Liver (tissue), 9 donors: ENCODE results near the gene RPS6KC1. TPM values are rescaled to one million over a fixed set of nuclear protein-coding genes. Genes with fewer than 3 reads are reported as not detected.

Source experiments
- DNase-seq: peaks from one replicate; pipeline ENCODE4 v3.0.0-alpha.2; 2017; ENCODE audit warnings: low spot score
- H3K27ac ChIP-seq, 2 donors: one replicate each; pipeline ENCODE4 v1.7.0; 2013; ENCODE audit warnings: inconsistent platforms in 2 of 2, low read length in 2 of 2, control low read depth in 1 of 2, low read depth in 1 of 2, mild to moderate bottlenecking in 1 of 2
- H3K27me3 ChIP-seq, 4 donors: one replicate each; pipeline versions ENCODE4 v1.6.1 to v1.7.0; 2013; ENCODE audit warnings: low read length in 3 of 4, inconsistent platforms in 1 of 4, mild to moderate bottlenecking in 1 of 4, moderate library complexity in 1 of 4; ENCODE audit not compliant: control insufficient read depth in 4 of 4, insufficient read depth in 4 of 4
- H3K36me3 ChIP-seq, 4 donors: one replicate each; pipeline versions ENCODE4 v1.6.1 to v1.7.0; 2013; ENCODE audit warnings: low read length in 3 of 4, mild to moderate bottlenecking in 3 of 4, low read depth in 1 of 4, moderate library complexity in 1 of 4; ENCODE audit not compliant: control insufficient read depth in 4 of 4, insufficient read depth in 3 of 4
- H3K4me1 ChIP-seq, 4 donors: one replicate each; pipeline versions ENCODE4 v1.6.1 to v1.7.0; 2013; ENCODE audit warnings: low read length in 3 of 4, mild to moderate bottlenecking in 3 of 4, moderate library complexity in 1 of 4; ENCODE audit not compliant: control insufficient read depth in 4 of 4, insufficient read depth in 4 of 4
- H3K4me3 ChIP-seq, 3 donors: one replicate each; pipeline versions ENCODE4 v1.6.1 to v1.7.0; 2013; ENCODE audit warnings: low read length in 3 of 3, control low read depth in 1 of 3, low read depth in 1 of 3, mild to moderate bottlenecking in 1 of 3
- H3K9ac ChIP-seq, 2 donors: one replicate each; pipeline ENCODE4 v1.7.0; 2013; ENCODE audit warnings: low read length in 2 of 2, mild to moderate bottlenecking in 2 of 2, moderate library complexity in 2 of 2, control low read depth in 1 of 2, low read depth in 1 of 2
- H3K9me3 ChIP-seq, 4 donors: one replicate each; pipeline versions ENCODE4 v1.6.1 to v1.7.0; 2013; ENCODE audit warnings: low read length in 3 of 4; ENCODE audit not compliant: control insufficient read depth in 4 of 4
- EGR1 ChIP-seq, 2 donors: IDR thresholded peaks; 2 replicates each; pipeline ENCODE4 v1.6.1; 2016 to 2018; ENCODE audit warnings: antibody characterized with exemption in 2 of 2, low read depth in 2 of 2
- FOXA1 ChIP-seq: IDR thresholded peaks from 2 replicates; pipeline ENCODE4 v1.6.1; 2016; ENCODE audit warnings: antibody characterized with exemption
- FOXA2 ChIP-seq: IDR thresholded peaks from 2 replicates; pipeline ENCODE4 v1.6.1; 2016; ENCODE audit warnings: antibody characterized with exemption
- GABPA ChIP-seq, 2 donors: IDR thresholded peaks in 1 of 2; conservative IDR thresholded peaks in 1 of 2; 2 replicates each; pipeline ENCODE4 v1.6.1; 2016; ENCODE audit warnings: antibody characterized with exemption in 2 of 2, mild to moderate bottlenecking in 1 of 2, moderate library complexity in 1 of 2
- HNF4A ChIP-seq, 2 donors: conservative IDR thresholded peaks; 2 replicates each; pipeline ENCODE4 v1.6.1; 2016; ENCODE audit warnings: antibody characterized with exemption in 2 of 2, mild to moderate bottlenecking in 2 of 2
- HNF4G ChIP-seq: IDR thresholded peaks from 2 replicates; pipeline ENCODE4 v1.6.1; 2016; ENCODE audit warnings: antibody characterized with exemption
- JUND ChIP-seq, 2 donors: IDR thresholded peaks; 2 replicates each; pipeline ENCODE4 v1.6.1; 2016; ENCODE audit warnings: antibody characterized with exemption in 2 of 2
- NR2F2 ChIP-seq: IDR thresholded peaks from 2 replicates; pipeline ENCODE4 v1.6.1; 2016; ENCODE audit warnings: antibody characterized with exemption
- RAD21 ChIP-seq, 2 donors: IDR thresholded peaks; 2 replicates each; pipeline ENCODE4 v1.6.1; 2016; ENCODE audit warnings: antibody characterized with exemption in 2 of 2, mild to moderate bottlenecking in 2 of 2
- REST ChIP-seq: IDR thresholded peaks from 2 replicates; pipeline ENCODE4 v1.6.1; 2016; ENCODE audit warnings: antibody characterized with exemption, mild to moderate bottlenecking
- RXRA ChIP-seq, 2 donors: IDR thresholded peaks; 2 replicates each; pipeline ENCODE4 v1.6.1; 2017 to 2018; ENCODE audit warnings: antibody characterized with exemption in 2 of 2, mild to moderate bottlenecking in 1 of 2
- SP1 ChIP-seq: IDR thresholded peaks from 2 replicates; pipeline ENCODE4 v1.6.1; 2018; ENCODE audit warnings: antibody characterized with exemption, mild to moderate bottlenecking
- TAF1 ChIP-seq: conservative IDR thresholded peaks from 2 replicates; pipeline ENCODE4 v1.6.1; 2016; ENCODE audit warnings: antibody characterized with exemption, mild to moderate bottlenecking
- YY1 ChIP-seq: IDR thresholded peaks from 2 replicates; pipeline ENCODE4 v1.6.1; 2016; ENCODE audit warnings: antibody characterized with exemption, mild to moderate bottlenecking
- ZBTB33 ChIP-seq: IDR thresholded peaks from 2 replicates; pipeline ENCODE4 v1.6.1; 2016; ENCODE audit warnings: antibody characterized with exemption
- WGBS: extraction: QIAGEN DNeasy Blood & Tissue Kit; methylation state at CpG from one replicate; pipeline ENCODE4 v1.1.7; 2013; 5-methylcytosine and 5-hydroxymethylcytosine counted together
- polyA plus RNA-seq, 2 donors: library from polyadenylated mRNA; stranded (reverse) in 1 of 2; unstranded in 1 of 2; fragments of 200-250 nt in 1 of 2; fragments of >200 nt in 1 of 2; fragmentation: Nextera tagmentation in 1 of 2; extraction: Ambion mirVana in 1 of 2; gene quantifications; one replicate each; pipeline versions ENCODE4 v1.2.1 to v1.2.3, GENCODE V29; 2013 to 2015
- total RNA-seq, 2 donors: library from RNA; depleted of rRNA; stranded (reverse); fragments of >200 nt; gene quantifications; one replicate each; pipeline ENCODE4 v1.2.3, GENCODE V29; 2014
- TF ChIP-seq, protein P1 (sequence below): IDR thresholded peaks from 2 replicates; pipeline ENCODE4 v1.6.1; 2016; ENCODE audit warnings: antibody characterized with exemption
- TF ChIP-seq, protein P2 (sequence below): IDR thresholded peaks from 2 replicates; pipeline ENCODE4 v1.6.1; 2016; ENCODE audit warnings: antibody characterized with exemption
- TF ChIP-seq, protein P3 (sequence below): fragments of 150-350 bp; IDR thresholded peaks from 2 replicates; pipeline ENCODE4 v1.5.1; 2017; ENCODE audit warnings: improper control_type of control experiment, low read depth, low read length; ENCODE audit not compliant: missing input control
- donor health status: healthy.
- donor health status: healthy.
- donor health status: healthy.
- donor health status: healthy.
- donor health status: healthy.

RPS6KC1 gene
- total and polyA plus RNA-seq, 4 donors, result 3.5 to 15.6 (median 9.8) TPM

- Histone ChIP-seq H3K4me3 (no peak overlapping the region), H3K27me3 (no peaks in the 10 kb centered on the region), H3K4me1 (peaks cover 0 to 19% (median 14%) of the 10 kb centered on the region in 4 donors), H3K27ac (no peak overlapping the region), H3K36me3 (no peaks in the 10 kb centered on the region), H3K9ac (no peak overlapping the region), H3K9me3 (no peaks in the 10 kb centered on the region)
- no peak for DNase-seq
- TF ChIP-seq SP1, result no peak
- WGBS, result 76% methylated on average over 1 of the region's 1 CpG
These were observed 1.8 kb upstream of the RPS6KC1 start for GRCh38 chr1:213049232-213049631.

DNA sequence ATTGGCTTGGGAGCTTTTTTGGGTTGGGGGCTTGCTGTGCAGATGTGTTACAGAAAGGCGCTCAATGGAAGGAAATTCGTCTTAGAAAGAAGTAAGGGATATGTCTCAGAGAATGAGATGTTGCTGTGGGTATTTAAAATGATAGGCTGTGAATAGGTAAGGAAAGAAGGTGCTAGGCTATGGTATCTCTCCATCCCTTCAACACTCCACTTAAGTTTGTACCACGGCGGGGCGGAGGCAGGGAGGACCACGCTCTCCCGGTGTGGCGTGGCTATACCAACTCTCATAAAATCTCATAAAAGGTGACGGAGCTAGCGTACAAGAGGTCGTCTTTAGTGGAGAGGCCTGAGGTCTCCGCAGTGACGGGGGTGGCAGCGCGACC lies 305 bp upstream of the RPS6KC1 start:
- WGBS, result 19% methylated on average over 15 of the region's 15 CpGs

More for the DNA sequence above, 305 bp upstream of the RPS6KC1 start:
- Histone ChIP-seq H3K4me1 (peaks cover under 1 to 21% (median 14%) of the 10 kb centered on the region in 4 donors), H3K9me3 (no peaks in the 10 kb centered on the region), H3K27me3 (no peaks in the 10 kb centered on the region), H3K4me3 (peak overlapping the region; percentile 67 to 91 (median 74)), H3K36me3 (no peaks in the 10 kb centered on the region), H3K9ac (peak overlapping the region in 1 of 2 donors; percentile 80), H3K27ac (peak overlapping the region; percentile 60 to 78)
- TF ChIP-seq RXRA (IDR thresholded peaks at IDR 0.05), result no peak
- TF ChIP-seq, protein P1, sequence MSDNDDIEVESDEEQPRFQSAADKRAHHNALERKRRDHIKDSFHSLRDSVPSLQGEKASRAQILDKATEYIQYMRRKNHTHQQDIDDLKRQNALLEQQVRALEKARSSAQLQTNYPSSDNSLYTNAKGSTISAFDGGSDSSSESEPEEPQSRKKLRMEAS, result no peak
- no peak for TF ChIP-seq REST
- TF ChIP-seq YY1, result no peak
- TF ChIP-seq ZBTB33, result no peak
- no peak for TF ChIP-seq RAD21 (IDR thresholded peaks at IDR 0.05)
- no peak for TF ChIP-seq JUND (IDR thresholded peaks at IDR 0.05)
- no peak for TF ChIP-seq FOXA1
- no peak for TF ChIP-seq SP1
- no peak for TF ChIP-seq HNF4A (conservative IDR thresholded peaks at IDR 0.05)
- TF ChIP-seq NR2F2, result no peak
- TF ChIP-seq TAF1, result no peak
- TF ChIP-seq, protein P2, sequence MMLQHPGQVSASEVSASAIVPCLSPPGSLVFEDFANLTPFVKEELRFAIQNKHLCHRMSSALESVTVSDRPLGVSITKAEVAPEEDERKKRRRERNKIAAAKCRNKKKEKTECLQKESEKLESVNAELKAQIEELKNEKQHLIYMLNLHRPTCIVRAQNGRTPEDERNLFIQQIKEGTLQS, result no peak
- no peak for TF ChIP-seq GABPA (IDR thresholded peaks at IDR 0.05 in 1 of 2, conservative IDR thresholded peaks at IDR 0.05 in 1 of 2)
- no peak for TF ChIP-seq HNF4G
- no peak for TF ChIP-seq EGR1 (IDR thresholded peaks at IDR 0.05; ENCODE audit: low read depth in 2 of 2)
- TF ChIP-seq, protein P3, sequence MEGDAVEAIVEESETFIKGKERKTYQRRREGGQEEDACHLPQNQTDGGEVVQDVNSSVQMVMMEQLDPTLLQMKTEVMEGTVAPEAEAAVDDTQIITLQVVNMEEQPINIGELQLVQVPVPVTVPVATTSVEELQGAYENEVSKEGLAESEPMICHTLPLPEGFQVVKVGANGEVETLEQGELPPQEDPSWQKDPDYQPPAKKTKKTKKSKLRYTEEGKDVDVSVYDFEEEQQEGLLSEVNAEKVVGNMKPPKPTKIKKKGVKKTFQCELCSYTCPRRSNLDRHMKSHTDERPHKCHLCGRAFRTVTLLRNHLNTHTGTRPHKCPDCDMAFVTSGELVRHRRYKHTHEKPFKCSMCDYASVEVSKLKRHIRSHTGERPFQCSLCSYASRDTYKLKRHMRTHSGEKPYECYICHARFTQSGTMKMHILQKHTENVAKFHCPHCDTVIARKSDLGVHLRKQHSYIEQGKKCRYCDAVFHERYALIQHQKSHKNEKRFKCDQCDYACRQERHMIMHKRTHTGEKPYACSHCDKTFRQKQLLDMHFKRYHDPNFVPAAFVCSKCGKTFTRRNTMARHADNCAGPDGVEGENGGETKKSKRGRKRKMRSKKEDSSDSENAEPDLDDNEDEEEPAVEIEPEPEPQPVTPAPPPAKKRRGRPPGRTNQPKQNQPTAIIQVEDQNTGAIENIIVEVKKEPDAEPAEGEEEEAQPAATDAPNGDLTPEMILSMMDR, result no peak
- TF ChIP-seq FOXA2, result no peak
- DNase-seq, result no peak
